ENCODE data around the gene CDKN2B. TPM values are rescaled to one million over a fixed set of nuclear protein-coding genes. Genes with fewer than 3 reads are reported as not detected.

Gene CDKN2B
- total and polyA plus RNA-seq, 2 of the 13 experiments (the other 11 are each of a cell fraction or from before 2014, with no cell fraction given) = 1.4 to 1.5 TPM

- TF ChIP-seq STAG1 (CRISPR knock-in tag; IDR thresholded peaks at IDR 0.05) (peak; percentile 38), ZNF616 (CRISPR knock-in tag; IDR thresholded peaks at IDR 0.05; ENCODE audit: low read depth) (no peak), ZNF792 (CRISPR knock-in tag; IDR thresholded peaks at IDR 0.05) (no peak), ZNF343 (CRISPR knock-in tag; IDR thresholded peaks at IDR 0.05) (no peak), TCF12 (IDR thresholded peaks at IDR 0.05) (no peak), TCF12 (CRISPR knock-in tag; IDR thresholded peaks at IDR 0.05) (no peak), FOXO4 (CRISPR knock-in tag; conservative IDR thresholded peaks at IDR 0.05) (no peak), ZNF292 (CRISPR knock-in tag; IDR thresholded peaks at IDR 0.05; ENCODE audit: borderline replicate concordance, low read depth) (no peak), NR3C1 (CRISPR knock-in tag; IDR thresholded peaks at IDR 0.05) (no peak), TEAD3 (CRISPR knock-in tag; optimal IDR thresholded peaks at IDR 0.05; ENCODE audit: borderline replicate concordance) (peak; percentile 32), CTCF (CRISPR knock-in tag; IDR thresholded peaks at IDR 0.05) (peak; percentile 77), ZIK1 (CRISPR knock-in tag; IDR thresholded peaks at IDR 0.05; ENCODE audit: borderline replicate concordance, low read depth) (no peak), PRDM10 (CRISPR knock-in tag; IDR thresholded peaks at IDR 0.05; ENCODE audit: low read depth) (no peak), ZNF75D (CRISPR knock-in tag; IDR thresholded peaks at IDR 0.05; ENCODE audit: borderline replicate concordance) (no peak), MAFF (IDR thresholded peaks at IDR 0.05; ENCODE audit: low read depth, low read length) (no peak), ZBTB34 (CRISPR knock-in tag; IDR thresholded peaks at IDR 0.05) (no peak), ZNF274 (CRISPR knock-in tag; IDR thresholded peaks at IDR 0.05) (no peak), KDM6A (CRISPR knock-in tag; IDR thresholded peaks at IDR 0.05; ENCODE audit: low read depth) (no peak), HOXA3 (CRISPR knock-in tag; IDR thresholded peaks at IDR 0.05) (no peak), SOX5 (CRISPR knock-in tag; IDR thresholded peaks at IDR 0.05; ENCODE audit: borderline replicate concordance) (no peak), FOXM1 (CRISPR knock-in tag; IDR thresholded peaks at IDR 0.05) (no peak), PHF5A (CRISPR knock-in tag; IDR thresholded peaks at IDR 0.05; ENCODE audit: low read depth, unreplicated experiment) (no peak), DPF2 (CRISPR knock-in tag; IDR thresholded peaks at IDR 0.05; ENCODE audit: borderline replicate concordance, low read depth) (no peak), SMAD9 (CRISPR knock-in tag; IDR thresholded peaks at IDR 0.05) (no peak)
Observed at GRCh38 chr9:21965401-21965951, 43.6 kb downstream of the CDKN2B start (continued).
